PC-9 (cell line): ENCODE results near the gene TAF4. TPM values are rescaled to one million over a fixed set of nuclear protein-coding genes. Genes with fewer than 3 reads are reported as not detected.

Experiments used
- BruUV-seq: library from RNA; stranded (reverse); fragments of 400-500 nt; replicated peaks from 2 replicates; lab custom pipeline; 2021; lab: Mats Ljungman, UMichigan
- CTCF ChIA-PET: fragments of 300-600 bp; sonication (Branson Sonifier 250); formaldehyde crosslinking; loops from one replicate; lab custom pipeline; 2022; ENCODE audit warnings: antibody characterized with exemption; lab: Charles Lee
- POLR2A ChIA-PET: fragments of 300-600 bp; sonication (Branson Sonifier 250); formaldehyde crosslinking; loops from one replicate; lab custom pipeline; 2022; ENCODE audit warnings: antibody characterized with exemption; ENCODE audit not compliant: unreplicated experiment; lab: Charles Lee
- DNase-seq, 2 experiments: peaks; one replicate each; pipeline versions ENCODE4 v3.0.0 to v3.0.0-alpha.2; 2015 to 2022; ENCODE audit warnings: mixed read lengths in 1 of 2
- H2AFZ ChIP-seq: fragments of 200-600 bp; sonication (generic); 2 replicates; pipeline ENCODE4 v1.8.1; 2017; ENCODE audit warnings: antibody characterized with exemption
- H3F3A ChIP-seq: fragments of 200-600 bp; sonication (generic); 2 replicates; pipeline ENCODE4 v1.8.1; 2017; ENCODE audit warnings: antibody characterized with exemption, mild to moderate bottlenecking, low read depth; ENCODE audit not compliant: insufficient read depth
- H3K27ac ChIP-seq: fragments of 200-600 bp; sonication (generic); 2 replicates; pipeline ENCODE4 v1.6.1; 2016; ENCODE audit warnings: mixed run types
- H3K27me3 ChIP-seq: fragments of 200-600 bp; sonication (generic); 2 replicates; pipeline ENCODE4 v1.6.1; 2016; ENCODE audit warnings: low read depth, mixed run types; ENCODE audit not compliant: insufficient read depth
- H3K36me3 ChIP-seq: fragments of 200-600 bp; sonication (generic); 2 replicates; pipeline ENCODE4 v1.6.1; 2016; ENCODE audit warnings: low read depth, mixed run types
- H3K4me1 ChIP-seq: fragments of 200-600 bp; sonication (generic); replicated peaks from 2 replicates; pipeline ENCODE4 v1.6.1; 2016; ENCODE audit warnings: mixed run types; ENCODE audit not compliant: insufficient read depth
- H3K4me2 ChIP-seq: fragments of 200-600 bp; sonication (generic); 2 replicates; pipeline ENCODE4 v1.6.1; 2017; ENCODE audit warnings: mixed run types
- H3K4me3 ChIP-seq: fragments of 200-600 bp; sonication (generic); 2 replicates; pipeline ENCODE4 v1.6.1; 2016; ENCODE audit warnings: mixed run types
- H3K79me2 ChIP-seq: fragments of 200-600 bp; sonication (generic); 2 replicates; pipeline ENCODE4 v1.6.1; 2017; ENCODE audit warnings: low read depth, mixed run types
- H3K9me2 ChIP-seq: fragments of 200-600 bp; sonication (generic); 2 replicates; pipeline ENCODE4 v1.8.1; 2017; ENCODE audit warnings: mild to moderate bottlenecking; ENCODE audit not compliant: insufficient read depth
- H3K9me3 ChIP-seq: fragments of 200-600 bp; sonication (generic); 2 replicates; pipeline ENCODE4 v1.8.1; 2016; ENCODE audit warnings: low read depth; ENCODE audit not compliant: insufficient read depth
- H4K20me1 ChIP-seq: fragments of 200-600 bp; sonication (generic); 2 replicates; pipeline ENCODE4 v1.8.1; 2017; ENCODE audit not compliant: insufficient read depth
- EZH2 ChIP-seq: fragments of 200-600 bp; sonication (generic); IDR thresholded peaks from 2 replicates; pipeline ENCODE4 v1.8.0; 2017; ENCODE audit warnings: antibody characterized with exemption, low read depth
- intact Hi-C: fragments of 100-400 bp; cut with micrococcal nuclease; formaldehyde crosslinking; loops from one replicate; pipeline ENCODE4 v1.10.0; 2022; ENCODE audit not compliant: unreplicated experiment
- total RNA-seq: library from RNA; stranded (reverse); gene quantifications from 2 replicates; pipeline ENCODE4 v1.2.3, GENCODE V29; 2021
- TF ChIP-seq, protein P1 (sequence below): fragments of 200-600 bp; sonication (generic); conservative IDR thresholded peaks from 2 replicates; pipeline ENCODE4 v1.6.1; 2017; ENCODE audit warnings: mixed run types, antibody characterized with exemption, mild to moderate bottlenecking, moderate library complexity

TAF4 gene
- total RNA-seq, 1 experiment from 2014 or later: 32.5 TPM

- H3F3A ChIP-seq: peaks cover 4% of the 10 kb centered on the region; the same call in 1 of the 2 replicates
- intact Hi-C loops: loop anchor here (10.0 kb wide), 2 partner anchors 245 to 385 kb away; partner anchors contain the start of gene CABLES2
- H4K20me1 ChIP-seq: peaks cover 73% of the 10 kb centered on the region
- H3K4me1 ChIP-seq: no peaks in the 10 kb centered on the region
- H3K9me3 ChIP-seq: no peaks in the 10 kb centered on the region
- H3K27ac ChIP-seq: no peak overlapping the region
- CTCF ChIA-PET: interaction anchor here (0.6 kb wide), 1 partner anchor 137 kb away, joined by 3 read pairs; no protein-coding TSS in a partner anchor
- no peaks in the 10 kb centered on the region for H3K36me3 ChIP-seq
- DNase-seq: no peak
- H3K79me2 ChIP-seq: peaks cover 74% of the 10 kb centered on the region
- BruUV-seq: no TSS peak
- no peak overlapping the region for H3K4me3 ChIP-seq
- H3K27me3 ChIP-seq: no peaks in the 10 kb centered on the region
- no peak overlapping the region for H3K4me2 ChIP-seq
- POLR2A ChIA-PET: no interaction called here
- TF ChIP-seq, protein P1, sequence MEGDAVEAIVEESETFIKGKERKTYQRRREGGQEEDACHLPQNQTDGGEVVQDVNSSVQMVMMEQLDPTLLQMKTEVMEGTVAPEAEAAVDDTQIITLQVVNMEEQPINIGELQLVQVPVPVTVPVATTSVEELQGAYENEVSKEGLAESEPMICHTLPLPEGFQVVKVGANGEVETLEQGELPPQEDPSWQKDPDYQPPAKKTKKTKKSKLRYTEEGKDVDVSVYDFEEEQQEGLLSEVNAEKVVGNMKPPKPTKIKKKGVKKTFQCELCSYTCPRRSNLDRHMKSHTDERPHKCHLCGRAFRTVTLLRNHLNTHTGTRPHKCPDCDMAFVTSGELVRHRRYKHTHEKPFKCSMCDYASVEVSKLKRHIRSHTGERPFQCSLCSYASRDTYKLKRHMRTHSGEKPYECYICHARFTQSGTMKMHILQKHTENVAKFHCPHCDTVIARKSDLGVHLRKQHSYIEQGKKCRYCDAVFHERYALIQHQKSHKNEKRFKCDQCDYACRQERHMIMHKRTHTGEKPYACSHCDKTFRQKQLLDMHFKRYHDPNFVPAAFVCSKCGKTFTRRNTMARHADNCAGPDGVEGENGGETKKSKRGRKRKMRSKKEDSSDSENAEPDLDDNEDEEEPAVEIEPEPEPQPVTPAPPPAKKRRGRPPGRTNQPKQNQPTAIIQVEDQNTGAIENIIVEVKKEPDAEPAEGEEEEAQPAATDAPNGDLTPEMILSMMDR: no peak
- H2AFZ ChIP-seq: no peak overlapping the region
- no peaks in the 10 kb centered on the region for H3K9me2 ChIP-seq
These were observed 45.7 kb downstream of the TAF4 start for GRCh38 chr20:62019881-62020492.

DNA sequence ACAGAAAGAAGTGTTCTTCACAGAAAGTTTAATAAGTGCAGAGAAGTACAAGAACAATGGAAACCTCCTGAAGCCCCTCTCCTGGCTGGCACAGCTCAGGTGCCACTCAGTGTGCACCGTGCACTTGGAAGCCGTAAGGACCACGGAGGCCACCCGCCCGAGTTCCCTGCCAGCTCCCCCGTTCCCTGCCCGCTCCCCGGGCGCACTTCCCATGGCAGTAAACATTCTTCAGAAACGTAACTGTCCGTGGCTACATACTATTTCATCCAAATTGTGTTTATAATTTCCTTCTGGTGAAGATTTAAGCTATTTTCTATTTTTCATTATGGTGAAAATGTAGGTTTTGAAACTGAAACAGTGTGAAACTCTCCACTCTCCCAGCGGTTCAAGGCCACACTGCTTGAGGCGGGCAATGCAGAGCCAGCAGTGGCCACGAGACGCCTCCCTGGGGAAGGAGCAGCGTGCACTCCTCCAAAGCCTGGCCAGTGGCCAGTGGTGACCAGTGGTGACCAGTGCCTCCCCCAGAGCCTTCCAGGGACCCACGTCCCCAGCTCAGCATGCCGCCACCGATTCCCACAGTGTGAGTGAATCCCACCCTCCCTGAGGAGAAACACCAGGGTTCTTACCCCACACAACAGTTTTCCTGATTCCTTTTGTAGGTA is 46.4 kb downstream of the TAF4 start:
- Histone ChIP-seq H3K9me2 (no peaks in the 10 kb centered on the region), H3K79me2 (peaks cover 67% of the 10 kb centered on the region), H3K27ac (no peak overlapping the region), H2AFZ (no peak overlapping the region), H3K27me3 (no peaks in the 10 kb centered on the region), H3K4me2 (no peak overlapping the region), H3K36me3 (no peaks in the 10 kb centered on the region), H3K4me3 (no peak overlapping the region), H3K4me1 (no peaks in the 10 kb centered on the region), H3K9me3 (no peaks in the 10 kb centered on the region), H3F3A (peaks cover 4% of the 10 kb centered on the region; the same call in 1 of the 2 replicates), H4K20me1 (peaks cover 73% of the 10 kb centered on the region)
- ChIA-PET POLR2A (no interaction called here), CTCF (interaction anchor here (0.6 kb wide), 1 partner anchor 137 kb away, joined by 3 read pairs; no protein-coding TSS in a partner anchor)
- DNase-seq: no peak
- no peak for TF ChIP-seq EZH2
- TF ChIP-seq, protein P1: no peak
- BruUV-seq: no TSS peak
- intact Hi-C loops: loop anchor here (10.0 kb wide), 2 partner anchors 246 to 386 kb away; partner anchors contain the start of gene CABLES2

DNA sequence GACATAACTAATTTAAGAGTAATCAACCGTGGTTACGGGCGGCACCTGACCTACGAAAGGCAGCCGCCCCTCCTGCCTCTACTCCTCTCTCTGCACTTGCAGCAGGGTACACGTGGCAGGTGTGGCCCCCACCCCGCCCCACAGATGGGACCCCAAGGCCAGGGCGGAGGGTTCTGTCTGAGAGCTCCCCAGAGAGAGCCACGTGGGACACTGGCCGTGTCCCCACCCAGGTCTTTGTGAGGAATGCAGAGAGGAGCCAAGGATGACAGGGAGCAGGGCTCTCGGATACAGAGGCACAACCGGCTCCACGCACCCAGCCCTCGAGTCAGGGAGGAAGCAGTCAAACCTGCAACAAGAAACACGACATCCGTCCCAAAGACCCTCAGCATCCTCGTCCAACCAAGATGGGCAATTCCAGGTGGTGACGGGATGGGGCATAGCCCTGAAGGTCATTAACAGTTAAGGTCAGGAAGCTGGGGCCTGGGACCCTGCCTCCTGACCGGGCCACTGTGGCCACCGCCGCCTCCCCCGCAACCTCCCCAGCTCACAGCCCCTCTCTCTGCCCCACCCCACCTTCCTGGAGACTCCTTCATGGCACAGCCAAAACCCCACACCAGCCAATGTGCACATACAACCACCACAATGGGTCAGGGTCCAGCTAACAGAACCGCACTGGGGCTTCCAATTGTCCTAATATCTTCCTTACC is 47.1 kb downstream of the TAF4 start:
- Histone ChIP-seq H3F3A (peaks cover 4% of the 10 kb centered on the region; the same call in 1 of the 2 replicates), H3K27ac (no peak overlapping the region), H3K9me2 (no peaks in the 10 kb centered on the region), H4K20me1 (peaks cover 69% of the 10 kb centered on the region), H3K36me3 (no peaks in the 10 kb centered on the region), H2AFZ (no peak overlapping the region), H3K27me3 (no peaks in the 10 kb centered on the region), H3K4me2 (no peak overlapping the region), H3K4me3 (no peak overlapping the region), H3K4me1 (no peaks in the 10 kb centered on the region), H3K9me3 (no peaks in the 10 kb centered on the region), H3K79me2 (peaks cover 61% of the 10 kb centered on the region)
- intact Hi-C loops: loop anchor here (10.0 kb wide), 2 partner anchors 246 to 386 kb away; partner anchors contain the start of gene CABLES2
- ChIA-PET POLR2A (no interaction called here), CTCF (no interaction called here)
- no peak for TF ChIP-seq EZH2
- TF ChIP-seq, protein P1: no peak
- no TSS peak for BruUV-seq
- no peak for DNase-seq
